HepG2 (cell line): Measurements from ENCODE around the gene GANC. TPM values are rescaled to one million over a fixed set of nuclear protein-coding genes. Genes with fewer than 3 reads are reported as not detected.

ENCODE experiments used
- ATAC-seq: fragments of 200-7000 bp; cut with Tn5 transposase; 3 replicates; pipeline ENCODE4 v1.9.1; 2020; ENCODE audit warnings: mild to moderate bottlenecking, moderate library complexity
- BruUV-seq: library from RNA; stranded (reverse); fragments of 400-500 nt; replicated peaks from 2 replicates; lab custom pipeline; 2021; lab: Mats Ljungman, UMichigan
- CTCF ChIA-PET: fragments of 300-600 bp; formaldehyde crosslinking; extraction: SDS; loops from one replicate; lab custom pipeline; 2021; ENCODE audit warnings: low total read pairs, inconsistent platforms, low intra/inter-chr PET ratio; lab: Yijun Ruan, JAX
- POLR2A ChIA-PET: fragments of 350-600 bp; sonication (Branson Sonifier 250); formaldehyde crosslinking; loops from one replicate; lab custom pipeline; 2020; ENCODE audit warnings: antibody characterized with exemption, inconsistent platforms; lab: Yijun Ruan, JAX
- DNase-seq: peaks from one replicate; pipeline ENCODE4 v3.0.0-alpha.2; 2015; ENCODE audit warnings: low spot score
- FAIRE-seq: peaks from 3 replicates; lab custom pipeline; 2011; peaks lifted over from hg19 to GRCh38; lab: Jason Lieb, UNC
- H2AFZ ChIP-seq: one replicate; pipeline ENCODE4 v1.6.1; 2011; ENCODE audit warnings: low read length, inconsistent platforms
- H3K27ac ChIP-seq: fragments of 300-600 bp; 3 replicates; pipeline ENCODE4 v1.8.0; 2011; ENCODE audit warnings: mixed run types, mild to moderate bottlenecking, mixed read lengths, low read length, inconsistent platforms; ENCODE audit not compliant: insufficient read depth; ENCODE audit errors: extremely low read length
- H3K27me3 ChIP-seq, 2 experiments: fragments of 200-600 bp in 1 of 2; 2 replicates in 1 of 2; 3 replicates in 1 of 2; pipeline versions ENCODE4 v1.6.0 to v1.8.0; 2011; ENCODE audit warnings: low read length in 2 of 2, mild to moderate bottlenecking in 2 of 2, moderate library complexity in 2 of 2, inconsistent platforms in 1 of 2; ENCODE audit not compliant: insufficient read depth in 2 of 2, control insufficient read depth in 1 of 2
- H3K36me3 ChIP-seq, 2 experiments: fragments of 200-600 bp in 1 of 2; replicated peaks in 1 of 2; 2 replicates in 1 of 2; 3 replicates in 1 of 2; pipeline versions ENCODE4 v1.5.1 to v1.8.0; 2011; ENCODE audit warnings: low read length in 2 of 2, inconsistent platforms in 1 of 2; ENCODE audit not compliant: insufficient read depth in 2 of 2, control insufficient read depth in 1 of 2
- H3K4me1 ChIP-seq: 2 replicates; pipeline ENCODE4 v1.5.1; 2012; ENCODE audit warnings: low read length, inconsistent platforms; ENCODE audit not compliant: insufficient read depth
- H3K4me2 ChIP-seq: 2 replicates; pipeline ENCODE4 v1.6.0; 2011; ENCODE audit warnings: low read depth, low read length, inconsistent platforms
- H3K4me3 ChIP-seq, 3 experiments: fragments of 200-600 bp in 1 of 3; sonication (generic), shearing (Covaris generic) in 1 of 3; replicated peaks in 1 of 3; 2 replicates each; pipeline ENCODE4 v1.5.1; 2011 to 2016; ENCODE audit warnings: low read length in 3 of 3, inconsistent platforms in 2 of 3, low read depth in 2 of 3, mild to moderate bottlenecking in 2 of 3, control low read depth in 1 of 3, mixed read lengths in 1 of 3; ENCODE audit not compliant: insufficient read depth in 1 of 3
- H3K79me2 ChIP-seq: one replicate; pipeline ENCODE4 v1.6.1; 2011; ENCODE audit warnings: low read length, inconsistent platforms; ENCODE audit not compliant: insufficient read depth
- H3K9ac ChIP-seq: 2 replicates; pipeline ENCODE4 v1.6.0; 2011; ENCODE audit warnings: mild to moderate bottlenecking, low read depth, low read length, inconsistent platforms; ENCODE audit not compliant: insufficient read depth
- H3K9me3 ChIP-seq: 2 replicates; pipeline ENCODE4 v1.5.1; 2012; ENCODE audit warnings: mild to moderate bottlenecking, low read length
- H4K20me1 ChIP-seq: 2 replicates; pipeline ENCODE4 v1.6.0; 2011; ENCODE audit warnings: inconsistent platforms, mild to moderate bottlenecking, low read length, moderate library complexity; ENCODE audit not compliant: insufficient read depth
- ATF5 ChIP-seq: sonication (generic); formaldehyde crosslinking; IDR thresholded peaks from 2 replicates; pipeline ENCODE4 v1.4.0; 2020; ENCODE audit warnings: mild to moderate bottlenecking, low read depth, missing genetic modification reagents
- DNMT1 ChIP-seq: sonication (generic); formaldehyde crosslinking; IDR thresholded peaks from 2 replicates; pipeline ENCODE4 v1.5.1; 2020; ENCODE audit warnings: mild to moderate bottlenecking, missing genetic modification reagents
- SCMH1 ChIP-seq: sonication (generic); formaldehyde crosslinking; IDR thresholded peaks from 2 replicates; pipeline ENCODE4 v1.9.0; 2021; ENCODE audit warnings: missing genetic modification reagents, mild to moderate bottlenecking, borderline replicate concordance
- SKIL ChIP-seq: sonication (generic); formaldehyde crosslinking; IDR thresholded peaks from 2 replicates; pipeline ENCODE4 v1.8.0; 2022; ENCODE audit warnings: missing genetic modification reagents, mild to moderate bottlenecking, moderate library complexity, borderline replicate concordance
- ZNF205 ChIP-seq: IDR thresholded peaks from 2 replicates; pipeline ENCODE4 v1.6.1; 2018; ENCODE audit warnings: missing biosample characterization, missing genetic modification reagents
- ZNF468 ChIP-seq: sonication (generic); formaldehyde crosslinking; IDR thresholded peaks from 2 replicates; pipeline ENCODE4 v1.8.0; 2022; ENCODE audit warnings: mild to moderate bottlenecking, moderate library complexity, missing genetic modification reagents
- ZNF841 ChIP-seq: sonication (generic); formaldehyde crosslinking; IDR thresholded peaks from 2 replicates; pipeline ENCODE4 v1.8.1; 2023; ENCODE audit warnings: missing genetic modification reagents, borderline replicate concordance
- WGBS: methylation state at CpG from one replicate; pipeline ENCODE4 v1.1.6; 2017; ENCODE audit warnings: low lambda C conversion rate; 5-methylcytosine and 5-hydroxymethylcytosine counted together
- in situ Hi-C: cut with HindIII; loops from 2 replicates; pipeline ENCODE4 v1.10.0; 2017; ENCODE audit warnings: low pct_unique_long_range_greater_than_20kb; ENCODE audit not compliant: extremely low pct_ligation_motif_present
- intact Hi-C: fragments of 100-400 bp; cut with micrococcal nuclease; formaldehyde crosslinking; loops from one replicate; pipeline ENCODE4 v1.10.0; 2022; ENCODE audit not compliant: unreplicated experiment
- polyA plus RNA-seq, 8 experiments: library from polyadenylated mRNA; depleted of rRNA in 3 of 8; stranded (reverse) in 7 of 8; unstranded in 1 of 8; fragments of >200 nt; fragmentation: Illumina TruSeq in 4 of 8; extraction: Trizol in 4 of 8; gene quantifications; 2 replicates each; pipeline versions ENCODE4 v1.2.1 to v1.2.3, GENCODE V29; 2011 to 2016; ENCODE audit warnings: low read depth in 4 of 8, missing spikeins in 1 of 8, mixed read lengths in 1 of 8; ENCODE audit not compliant: insufficient read depth in 1 of 8
- total RNA-seq, 5 experiments: library from RNA; depleted of rRNA; stranded (reverse); fragments of >200 nt; fragmentation: Illumina TruSeq; extraction: Trizol; gene quantifications; 2 replicates each; pipeline ENCODE4 v1.2.3, GENCODE V29; 2016; ENCODE audit warnings: low read depth in 1 of 5

Gene GANC
- total and polyA plus RNA-seq, 2 of the 13 experiments (the other 11 are each of a cell fraction or from before 2014, with no cell fraction given): 17.0 to 21.0 TPM

- DNase-seq (no peak), ATAC-seq (no peak), FAIRE-seq (no peak)
- H3K36me3 ChIP-seq: peaks cover 9 to 55% of the 10 kb centered on the region in 2 experiments
- TF ChIP-seq SKIL (CRISPR knock-in tag) (no peak), DNMT1 (CRISPR knock-in tag) (no peak), SCMH1 (CRISPR knock-in tag) (no peak), ZNF468 (CRISPR knock-in tag) (no peak), ZNF205 (CRISPR knock-in tag) (no peak), ZNF841 (CRISPR knock-in tag) (no peak), ATF5 (no peak)
- H3K4me2 ChIP-seq: no peak overlapping the region
- H3K79me2 ChIP-seq: no peaks in the 10 kb centered on the region
- H4K20me1 ChIP-seq: no peaks in the 10 kb centered on the region
- in situ Hi-C loops (no loop called here), intact Hi-C loops (no loop called here)
- no peaks in the 10 kb centered on the region for H3K27me3 ChIP-seq
- 100% methylated on average over 2 of the region's 2 CpGs for WGBS
- H3K9ac ChIP-seq: no peak overlapping the region
- H2AFZ ChIP-seq: no peak overlapping the region
- H3K9me3 ChIP-seq: no peaks in the 10 kb centered on the region
- ChIA-PET POLR2A (interaction anchor here (1.2 kb wide), 1 partner anchor 20 kb away, joined by 5 read pairs; the partner anchor contains the start of genes GANC and TMEM87A), CTCF (no interaction called here)
- H3K4me1 ChIP-seq: no peaks in the 10 kb centered on the region
- BruUV-seq: no TSS peak
- no peak overlapping the region for H3K27ac ChIP-seq
- no peak overlapping the region for H3K4me3 ChIP-seq
Measured at GRCh38 chr15:42253300-42253699, 19.7 kb upstream of the GANC start.
